ENCODE data around the gene SPTY2D1. TPM values are rescaled to one million over a fixed set of nuclear protein-coding genes. Genes with fewer than 3 reads are reported as not detected.

Gene SPTY2D1
- total RNA-seq, 2 experiments from 2014 or later: 15.6 to 15.8 TPM

GRCh38 chr11:18615628-18616392 lies 18.3 kb downstream of the SPTY2D1 start:
- no peaks in the 10 kb centered on the region for H3K4me1 ChIP-seq (ENCODE audit: insufficient read depth, low read length, poor library complexity, severe bottlenecking)
- no peaks in the 10 kb centered on the region for H3K9me2 ChIP-seq (ENCODE audit: insufficient read depth, low read length)
- no peak for TF ChIP-seq EZH2phosphoT487 (IDR thresholded peaks at IDR 0.05; ENCODE audit: borderline replicate concordance, low read depth, low read length)
- TF ChIP-seq CTCF (conservative IDR thresholded peaks at IDR 0.05; ENCODE audit: low read length): no peak
- peaks cover 7% of the 10 kb centered on the region; the same call in 1 of the 2 replicates for H4K20me1 ChIP-seq (ENCODE audit: insufficient read depth, low read length)
- POLR2A ChIA-PET: interaction anchor here (0.6 to 1.9 kb wide), 6 partner anchors 13 to 73 kb away, joined by 3 to 6 read pairs (median 3); no protein-coding TSS in a partner anchor
- no peak for DNase-seq (ENCODE audit: low spot score)
- H3K27ac ChIP-seq (ENCODE audit: low read depth, low read length, poor library complexity, severe bottlenecking): no peak overlapping the region
- no peaks in the 10 kb centered on the region for H3K9me3 ChIP-seq (ENCODE audit: low read length)
- intact Hi-C loops (cut with micrococcal nuclease; ENCODE audit: unreplicated experiment): no loop called here
- H2AFZ ChIP-seq (ENCODE audit: low read length): no peak overlapping the region
- no TSS peak for BruUV-seq (replicated peaks)
- CTCF ChIA-PET (ENCODE audit: unreplicated experiment): no interaction called here
- H3K79me2 ChIP-seq (ENCODE audit: insufficient read depth, low read depth, low read length): peaks cover 30% of the 10 kb centered on the region; the same call in 1 of the 2 replicates
- H3K4me3 ChIP-seq (ENCODE audit: low read depth, low read length, poor library complexity, severe bottlenecking): no peak overlapping the region
- H3K36me3 ChIP-seq (ENCODE audit: insufficient read depth, low read length): peaks cover 48% of the 10 kb centered on the region
- no peak overlapping the region for H3K4me2 ChIP-seq (ENCODE audit: low read length)

- Histone ChIP-seq H3K9me3 (ENCODE audit: low read length) (no peaks in the 10 kb centered on the region), H2AFZ (ENCODE audit: low read length) (no peak overlapping the region), H4K20me1 (ENCODE audit: insufficient read depth, low read length) (peaks cover 7% of the 10 kb centered on the region; the same call in 1 of the 2 replicates), H3K9me2 (ENCODE audit: insufficient read depth, low read length) (no peaks in the 10 kb centered on the region), H3K27ac (ENCODE audit: low read depth, low read length, poor library complexity, severe bottlenecking) (no peak overlapping the region), H3K36me3 (ENCODE audit: insufficient read depth, low read length) (peaks cover 56% of the 10 kb centered on the region), H3K4me1 (ENCODE audit: insufficient read depth, low read length, poor library complexity, severe bottlenecking) (no peaks in the 10 kb centered on the region), H3K79me2 (ENCODE audit: insufficient read depth, low read depth, low read length) (peaks cover 21% of the 10 kb centered on the region; the same call in 1 of the 2 replicates), H3K4me3 (ENCODE audit: low read depth, low read length, poor library complexity, severe bottlenecking) (no peak overlapping the region), H3K4me2 (ENCODE audit: low read length) (no peak overlapping the region)
- intact Hi-C loops (cut with micrococcal nuclease; ENCODE audit: unreplicated experiment): no loop called here
- CTCF ChIA-PET (ENCODE audit: unreplicated experiment): no interaction called here
- no TSS peak for BruUV-seq (replicated peaks)
- POLR2A ChIA-PET: interaction anchor here (1.9 to 2.3 kb wide), 2 partner anchors 17 to 21 kb away, joined by 5 to 10 read pairs; no protein-coding TSS in a partner anchor
- DNase-seq (ENCODE audit: low spot score): no peak
- TF ChIP-seq EZH2phosphoT487 (IDR thresholded peaks at IDR 0.05; ENCODE audit: borderline replicate concordance, low read depth, low read length) (no peak), CTCF (conservative IDR thresholded peaks at IDR 0.05; ENCODE audit: low read length) (no peak)
These were observed 19.5 kb downstream of the SPTY2D1 start for GRCh38 chr11:18614667-18615066.

GRCh38 chr11:18612394-18612793 lies 21.7 kb downstream of the SPTY2D1 start:
- POLR2A ChIA-PET: interaction anchor here (0.7 to 2.3 kb wide), 4 partner anchors 12 to 631 kb away, joined by 3 to 10 read pairs (median 4); partner anchors contain the start of gene SPTY2D1
- CTCF ChIA-PET (ENCODE audit: unreplicated experiment): no interaction called here

More at GRCh38 chr11:18612394-18612793, 21.7 kb downstream of the SPTY2D1 start:
- TF ChIP-seq EZH2phosphoT487 (IDR thresholded peaks at IDR 0.05; ENCODE audit: borderline replicate concordance, low read depth, low read length): no peak
- TF ChIP-seq CTCF (conservative IDR thresholded peaks at IDR 0.05; ENCODE audit: low read length): no peak
- Histone ChIP-seq H2AFZ (ENCODE audit: low read length) (no peak overlapping the region), H3K4me1 (ENCODE audit: insufficient read depth, low read length, poor library complexity, severe bottlenecking) (no peaks in the 10 kb centered on the region), H3K9me2 (ENCODE audit: insufficient read depth, low read length) (no peaks in the 10 kb centered on the region), H3K27ac (ENCODE audit: low read depth, low read length, poor library complexity, severe bottlenecking) (no peak overlapping the region), H3K4me3 (ENCODE audit: low read depth, low read length, poor library complexity, severe bottlenecking) (no peak overlapping the region), H3K9me3 (ENCODE audit: low read length) (no peaks in the 10 kb centered on the region), H3K79me2 (ENCODE audit: insufficient read depth, low read depth, low read length) (peaks cover 6% of the 10 kb centered on the region; the same call in 1 of the 2 replicates), H4K20me1 (ENCODE audit: insufficient read depth, low read length) (peaks cover 7% of the 10 kb centered on the region; the same call in 1 of the 2 replicates), H3K36me3 (ENCODE audit: insufficient read depth, low read length) (peaks cover 77% of the 10 kb centered on the region), H3K4me2 (ENCODE audit: low read length) (no peak overlapping the region)
- BruUV-seq (replicated peaks): no TSS peak
- intact Hi-C loops (cut with micrococcal nuclease; ENCODE audit: unreplicated experiment): no loop called here
- no peak for DNase-seq (ENCODE audit: low spot score)
